ENCODE results near the gene KRTAP10-8.
"Not testable (repeated sequence)": the region's sequence is repeated elsewhere in the genome, so short reads cannot be mapped to it uniquely, and the experiment has no call there.

Gene KRTAP10-8

DNA sequence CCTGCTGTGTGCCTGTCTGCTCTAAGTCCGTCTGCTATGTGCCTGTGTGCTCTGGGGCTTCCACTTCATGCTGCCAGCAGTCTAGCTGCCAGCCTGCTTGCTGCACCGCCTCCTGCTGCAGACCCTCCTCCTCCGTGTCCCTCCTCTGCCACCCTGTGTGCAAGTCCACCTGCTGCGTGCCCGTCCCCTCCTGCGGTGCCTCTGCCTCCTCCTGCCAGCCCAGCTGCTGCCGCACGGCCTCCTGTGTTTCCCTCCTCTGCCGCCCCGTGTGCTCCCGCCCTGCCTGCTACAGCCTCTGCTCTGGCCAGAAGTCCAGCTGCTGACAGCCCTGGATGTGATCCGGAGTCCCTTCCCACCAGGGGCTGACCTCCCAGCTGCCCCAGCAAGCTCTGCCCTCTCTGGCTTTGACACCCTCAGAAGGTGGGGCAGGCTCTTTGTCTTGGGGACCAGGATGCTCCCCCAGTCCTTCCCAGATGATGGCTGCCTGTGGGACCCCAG is 26.0 kb downstream of the KRTAP10-8 start:
- H3K27me3 ChIP-seq (ENCODE audit: insufficient read depth, low read length, poor library complexity); H3K4ac ChIP-seq (ENCODE audit: low read depth, low read length); H2BK5ac ChIP-seq (ENCODE audit: low read length); H2AK5ac ChIP-seq (ENCODE audit: low read length); H4K5ac ChIP-seq (ENCODE audit: low read length); H3K4me1 ChIP-seq (ENCODE audit: control insufficient read depth, low read depth, low read length); H3K4me2 ChIP-seq (ENCODE audit: low read length); DNase-seq; H3K4me3 ChIP-seq (ENCODE audit: low read length); H3K56ac ChIP-seq (ENCODE audit: low read length); H3K9ac ChIP-seq (ENCODE audit: low read length); H2BK120ac ChIP-seq (ENCODE audit: low read depth, low read length); H3K27ac ChIP-seq (ENCODE audit: low read depth, low read length); H3K79me2 ChIP-seq (ENCODE audit: control insufficient read depth, insufficient read depth, low read length); H3K79me1 ChIP-seq (ENCODE audit: low read length); H2BK15ac ChIP-seq (replicated peaks; ENCODE audit: low read depth); H4K8ac ChIP-seq (ENCODE audit: low read depth, low read length); H3K18ac ChIP-seq (ENCODE audit: low read length); H3K36me3 ChIP-seq (ENCODE audit: control insufficient read depth, insufficient read depth, low read length); H3K23ac ChIP-seq (ENCODE audit: low read length): not testable (repeated sequence)
- no CpG with 5 or more reads among the region's 12 CpGs for WGBS (ENCODE audit: extremely low coverage, insufficient coverage, low lambda C conversion rate)

DNA sequence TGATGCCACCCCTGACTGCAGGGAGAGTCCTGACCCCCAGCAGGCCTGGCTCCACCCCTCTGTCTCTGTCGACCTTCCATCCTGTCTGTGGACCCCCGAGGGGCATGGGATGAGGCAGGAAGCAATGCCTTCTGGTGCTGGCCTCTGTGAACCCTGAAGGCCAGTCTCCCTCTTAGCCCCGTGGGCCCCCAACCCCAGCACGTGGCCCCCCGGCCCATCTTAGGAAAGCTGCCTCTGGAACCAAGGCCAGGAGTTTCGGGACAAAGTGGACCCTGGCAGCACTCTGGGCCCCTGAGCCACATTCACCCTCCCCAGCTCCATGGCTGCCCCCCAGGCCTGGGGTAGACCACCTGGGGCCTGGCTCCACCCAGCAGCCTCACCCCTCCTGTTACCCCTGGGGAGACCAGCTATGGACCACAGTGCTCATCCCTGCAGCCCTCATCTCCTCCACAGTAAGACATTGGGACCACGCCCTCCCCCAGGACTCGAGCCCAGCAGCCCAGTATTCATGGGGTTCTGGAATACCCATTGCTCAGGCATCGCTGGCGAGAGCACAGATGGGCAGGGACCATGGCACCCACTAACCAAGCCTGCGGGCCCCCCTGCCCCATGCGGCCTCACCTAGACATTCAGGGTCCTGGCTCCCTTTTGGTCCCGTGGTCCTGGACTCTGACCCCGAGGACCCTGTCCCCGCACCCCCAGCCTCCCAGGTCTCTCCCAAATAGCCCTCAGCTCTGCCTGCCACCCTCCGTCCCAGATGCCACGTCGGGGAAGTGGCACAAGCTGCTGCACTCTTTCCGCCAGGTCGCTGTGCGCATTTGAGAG is 26.8 kb downstream of the KRTAP10-8 start:
- H3K23ac ChIP-seq (ENCODE audit: low read length); H3K18ac ChIP-seq (ENCODE audit: low read length); H3K27me3 ChIP-seq (ENCODE audit: insufficient read depth, low read length, poor library complexity); H2AK5ac ChIP-seq (ENCODE audit: low read length); H3K4me3 ChIP-seq (ENCODE audit: low read length); H3K79me2 ChIP-seq (ENCODE audit: control insufficient read depth, insufficient read depth, low read length); H4K5ac ChIP-seq (ENCODE audit: low read length); H4K8ac ChIP-seq (ENCODE audit: low read depth, low read length); H2BK5ac ChIP-seq (ENCODE audit: low read length); H3K4me2 ChIP-seq (ENCODE audit: low read length); DNase-seq; H3K27ac ChIP-seq (ENCODE audit: low read depth, low read length); H3K4ac ChIP-seq (ENCODE audit: low read depth, low read length); H2BK15ac ChIP-seq (replicated peaks; ENCODE audit: low read depth); H3K4me1 ChIP-seq (ENCODE audit: control insufficient read depth, low read depth, low read length); H3K36me3 ChIP-seq (ENCODE audit: control insufficient read depth, insufficient read depth, low read length); H3K56ac ChIP-seq (ENCODE audit: low read length); H3K9ac ChIP-seq (ENCODE audit: low read length); H3K79me1 ChIP-seq (ENCODE audit: low read length); H2BK120ac ChIP-seq (ENCODE audit: low read depth, low read length): not testable (repeated sequence)
- WGBS (ENCODE audit: extremely low coverage, insufficient coverage, low lambda C conversion rate): no CpG with 5 or more reads among the region's 21 CpGs

DNA sequence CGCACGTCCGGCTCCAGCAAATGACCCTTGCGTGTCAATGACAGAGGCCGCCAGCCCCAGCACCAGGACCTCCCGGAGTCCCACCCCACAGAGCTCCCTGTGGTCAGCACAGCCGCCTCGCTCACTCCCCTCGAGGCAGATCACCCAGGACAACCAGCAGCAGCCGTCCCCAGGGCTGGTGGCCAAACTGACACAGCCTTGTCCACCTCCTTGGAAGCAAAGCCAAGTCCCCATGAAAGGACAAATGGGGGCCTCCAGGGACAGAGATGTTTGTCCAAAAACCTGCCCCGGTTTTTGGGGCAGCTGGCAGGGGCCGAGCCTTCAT is 27.4 kb downstream of the KRTAP10-8 start:
- no peak overlapping the region for H2BK120ac ChIP-seq (ENCODE audit: low read depth, low read length)
- H3K36me3 ChIP-seq (ENCODE audit: control insufficient read depth, insufficient read depth, low read length): no peaks in the 10 kb centered on the region
- H3K4me1 ChIP-seq (ENCODE audit: control insufficient read depth, low read depth, low read length): no peaks in the 10 kb centered on the region
- no peaks in the 10 kb centered on the region for H3K79me2 ChIP-seq (ENCODE audit: control insufficient read depth, insufficient read depth, low read length)
- no peak overlapping the region for H2BK5ac ChIP-seq (ENCODE audit: low read length)
- H3K4me3 ChIP-seq (ENCODE audit: low read length): no peak overlapping the region
- no peaks in the 10 kb centered on the region for H3K27me3 ChIP-seq (ENCODE audit: insufficient read depth, low read length, poor library complexity)
- no CpG with 5 or more reads among the region's 12 CpGs for WGBS (ENCODE audit: extremely low coverage, insufficient coverage, low lambda C conversion rate)
- DNase-seq: no peak
- no peak overlapping the region for H3K4me2 ChIP-seq (ENCODE audit: low read length)
- peak overlapping the region; percentile 66 for H3K23ac ChIP-seq (ENCODE audit: low read length)
- H2AK5ac ChIP-seq (ENCODE audit: low read length): no peak overlapping the region
- no peak overlapping the region for H3K9ac ChIP-seq (ENCODE audit: low read length)
- no peak overlapping the region for H3K4ac ChIP-seq (ENCODE audit: low read depth, low read length)
- no peak overlapping the region for H2BK15ac ChIP-seq (replicated peaks; ENCODE audit: low read depth)
- H3K27ac ChIP-seq (ENCODE audit: low read depth, low read length): no peak overlapping the region
- H4K8ac ChIP-seq (ENCODE audit: low read depth, low read length): no peak overlapping the region
- no peaks in the 10 kb centered on the region for H3K79me1 ChIP-seq (ENCODE audit: low read length)
- H3K18ac ChIP-seq (ENCODE audit: low read length): no peak overlapping the region
- H4K5ac ChIP-seq (ENCODE audit: low read length): no peak overlapping the region
- no peak overlapping the region for H3K56ac ChIP-seq (ENCODE audit: low read length)

DNA sequence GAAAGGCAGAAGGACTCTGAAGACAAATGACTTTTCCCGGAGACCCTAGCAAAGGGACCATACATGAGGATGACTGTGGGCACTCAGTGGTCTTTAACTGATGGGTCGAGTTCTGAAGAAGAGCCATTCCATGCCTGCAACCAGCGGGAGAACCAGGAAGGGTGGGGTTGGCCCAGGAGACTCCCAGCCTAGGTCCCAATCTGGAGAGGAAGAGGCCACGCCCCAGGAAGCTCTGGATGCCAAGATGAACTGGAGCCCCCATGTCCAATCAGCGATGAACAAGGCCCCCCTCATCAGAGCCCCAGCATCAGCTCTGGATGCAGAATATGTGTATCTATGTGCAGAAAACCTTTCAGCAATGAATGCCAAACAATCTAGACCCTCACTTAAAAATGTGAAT is 28.9 kb downstream of the KRTAP10-8 start:
- no peaks in the 10 kb centered on the region for H3K36me3 ChIP-seq (ENCODE audit: control insufficient read depth, insufficient read depth, low read length)
- H3K9ac ChIP-seq (ENCODE audit: low read length): no peak overlapping the region
- H3K27me3 ChIP-seq (ENCODE audit: insufficient read depth, low read length, poor library complexity): no peaks in the 10 kb centered on the region
- DNase-seq: no peak
- no peaks in the 10 kb centered on the region for H3K79me2 ChIP-seq (ENCODE audit: control insufficient read depth, insufficient read depth, low read length)
- H2BK5ac ChIP-seq (ENCODE audit: low read length): no peak overlapping the region
- no peak overlapping the region for H4K8ac ChIP-seq (ENCODE audit: low read depth, low read length)
- H3K79me1 ChIP-seq (ENCODE audit: low read length): no peaks in the 10 kb centered on the region
- H2BK15ac ChIP-seq (replicated peaks; ENCODE audit: low read depth): no peak overlapping the region
- H3K18ac ChIP-seq (ENCODE audit: low read length): no peak overlapping the region
- H3K4me3 ChIP-seq (ENCODE audit: low read length): no peak overlapping the region
- no peak overlapping the region for H4K5ac ChIP-seq (ENCODE audit: low read length)
- H3K4me2 ChIP-seq (ENCODE audit: low read length): no peak overlapping the region
- WGBS (ENCODE audit: extremely low coverage, insufficient coverage, low lambda C conversion rate): no CpG with 5 or more reads among the region's 5 CpGs
- H3K4ac ChIP-seq (ENCODE audit: low read depth, low read length): no peak overlapping the region
- H3K27ac ChIP-seq (ENCODE audit: low read depth, low read length): no peak overlapping the region
- no peaks in the 10 kb centered on the region for H3K4me1 ChIP-seq (ENCODE audit: control insufficient read depth, low read depth, low read length)
- H2AK5ac ChIP-seq (ENCODE audit: low read length): no peak overlapping the region
- H2BK120ac ChIP-seq (ENCODE audit: low read depth, low read length): no peak overlapping the region
- H3K56ac ChIP-seq (ENCODE audit: low read length): no peak overlapping the region
- no peak overlapping the region for H3K23ac ChIP-seq (ENCODE audit: low read length)

DNA sequence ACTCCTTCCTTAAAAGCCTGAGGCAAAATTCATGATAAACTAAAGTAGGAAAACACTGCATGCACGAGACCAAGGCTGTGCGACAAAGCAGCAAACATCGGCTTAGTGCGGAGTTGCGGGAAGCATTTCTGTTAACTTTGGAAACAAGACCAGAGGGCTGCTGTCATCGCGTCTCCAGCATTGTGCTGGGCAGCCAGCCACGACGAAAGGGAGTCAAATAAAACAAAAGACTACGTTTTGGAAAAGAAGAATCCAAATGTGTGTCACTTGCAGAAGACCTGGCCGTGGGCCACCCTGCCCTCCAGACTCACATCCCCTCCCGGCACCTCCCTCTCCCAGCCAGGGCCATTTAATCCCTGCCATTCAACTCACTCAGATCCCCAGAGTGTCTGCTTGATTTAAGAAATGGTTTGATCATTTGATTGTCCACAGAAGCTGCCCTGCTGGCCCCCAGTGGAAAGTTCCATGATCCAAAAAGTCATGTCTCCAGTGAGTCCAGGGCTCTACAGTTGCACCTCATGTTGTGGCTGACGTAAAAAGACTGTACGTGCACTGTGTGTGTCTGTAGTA is 31.9 kb downstream of the KRTAP10-8 start:
- Histone ChIP-seq H2BK120ac (ENCODE audit: low read depth, low read length) (no peak overlapping the region), H3K4me3 (ENCODE audit: low read length) (no peak overlapping the region), H3K79me2 (ENCODE audit: control insufficient read depth, insufficient read depth, low read length) (no peaks in the 10 kb centered on the region), H3K4me2 (ENCODE audit: low read length) (no peak overlapping the region), H4K5ac (ENCODE audit: low read length) (no peak overlapping the region), H3K9ac (ENCODE audit: low read length) (no peak overlapping the region), H3K27me3 (ENCODE audit: insufficient read depth, low read length, poor library complexity) (no peaks in the 10 kb centered on the region), H3K56ac (ENCODE audit: low read length) (no peak overlapping the region), H4K8ac (ENCODE audit: low read depth, low read length) (no peak overlapping the region), H3K23ac (ENCODE audit: low read length) (no peak overlapping the region), H3K79me1 (ENCODE audit: low read length) (no peaks in the 10 kb centered on the region), H3K18ac (ENCODE audit: low read length) (no peak overlapping the region), H3K4me1 (ENCODE audit: control insufficient read depth, low read depth, low read length) (no peaks in the 10 kb centered on the region), H2BK15ac (replicated peaks; ENCODE audit: low read depth) (no peak overlapping the region), H2AK5ac (ENCODE audit: low read length) (no peak overlapping the region), H3K36me3 (ENCODE audit: control insufficient read depth, insufficient read depth, low read length) (no peaks in the 10 kb centered on the region), H3K4ac (ENCODE audit: low read depth, low read length) (no peak overlapping the region), H2BK5ac (ENCODE audit: low read length) (no peak overlapping the region), H3K27ac (ENCODE audit: low read depth, low read length) (no peak overlapping the region)
- no peak for DNase-seq
- WGBS (ENCODE audit: extremely low coverage, insufficient coverage, low lambda C conversion rate): no CpG with 5 or more reads among the region's 14 CpGs

All from mesendoderm (in vitro differentiated cells).